GM23248 (cell line): ENCODE results near the gene FADS1. TPM values are rescaled to one million over a fixed set of nuclear protein-coding genes. Genes with fewer than 3 reads are reported as not detected.

ENCODE experiments used
- DNase-seq: peaks from one replicate; pipeline ENCODE4 v3.0.0-alpha.2; 2015
- H2AFZ ChIP-seq: fragments of 200-600 bp; sonication (generic); 2 replicates; pipeline ENCODE4 v1.6.1; 2016; ENCODE audit warnings: antibody characterized with exemption
- H3F3A ChIP-seq: fragments of 200-600 bp; sonication (generic); 2 replicates; pipeline ENCODE4 v1.6.1; 2016; ENCODE audit warnings: mild to moderate bottlenecking, antibody characterized with exemption, mixed run types; ENCODE audit not compliant: insufficient read depth
- H3K27ac ChIP-seq: fragments of 200-600 bp; sonication (generic); 2 replicates; pipeline ENCODE4 v1.5.1; 2016; ENCODE audit warnings: mild to moderate bottlenecking
- H3K27me3 ChIP-seq: fragments of 200-600 bp; sonication (generic); replicated peaks from 2 replicates; pipeline ENCODE4 v1.6.1; 2016; ENCODE audit warnings: mild to moderate bottlenecking; ENCODE audit not compliant: insufficient read depth
- H3K36me3 ChIP-seq: fragments of 200-600 bp; sonication (generic); 2 replicates; pipeline ENCODE4 v1.6.1; 2016; ENCODE audit warnings: low read depth, mild to moderate bottlenecking
- H3K4me1 ChIP-seq: fragments of 200-600 bp; sonication (generic); 2 replicates; pipeline ENCODE4 v1.6.1; 2016; ENCODE audit warnings: mild to moderate bottlenecking; ENCODE audit not compliant: insufficient read depth
- H3K4me2 ChIP-seq: fragments of 200-600 bp; sonication (generic); one replicate; pipeline ENCODE4 v1.6.1; 2016; ENCODE audit warnings: mild to moderate bottlenecking; ENCODE audit not compliant: unreplicated experiment
- H3K4me3 ChIP-seq: fragments of 200-600 bp; sonication (generic); 2 replicates; pipeline ENCODE4 v1.5.1; 2016; ENCODE audit warnings: mild to moderate bottlenecking
- H3K79me2 ChIP-seq: fragments of 200-600 bp; sonication (generic); 2 replicates; pipeline ENCODE4 v1.6.1; 2016; ENCODE audit warnings: mild to moderate bottlenecking; ENCODE audit not compliant: insufficient read depth
- H3K9ac ChIP-seq: fragments of 200-600 bp; sonication (generic); 2 replicates; pipeline ENCODE4 v1.6.1; 2016; ENCODE audit warnings: mild to moderate bottlenecking
- H3K9me2 ChIP-seq: fragments of 200-600 bp; sonication (generic); 2 replicates; pipeline ENCODE4 v1.6.1; 2016; ENCODE audit warnings: mixed run types, mild to moderate bottlenecking, moderate library complexity; ENCODE audit not compliant: insufficient read depth
- H3K9me3 ChIP-seq: fragments of 200-600 bp; sonication (generic); one replicate; pipeline ENCODE4 v1.6.1; 2017; ENCODE audit warnings: low read depth
- H4K20me1 ChIP-seq: fragments of 200-600 bp; sonication (generic); 2 replicates; pipeline ENCODE4 v1.6.0; 2016; ENCODE audit not compliant: insufficient read depth
- EZH2 ChIP-seq: fragments of 200-600 bp; sonication (generic); IDR thresholded peaks from 2 replicates; pipeline ENCODE4 v1.6.1; 2018; ENCODE audit warnings: antibody characterized with exemption, mild to moderate bottlenecking; ENCODE audit not compliant: insufficient read depth, poor library complexity, severe bottlenecking
- EZH2phosphoT487 ChIP-seq: fragments of 200-600 bp; sonication (generic); IDR thresholded peaks from 2 replicates; pipeline ENCODE4 v1.6.1; 2018; ENCODE audit warnings: antibody characterized with exemption, moderate library complexity, mild to moderate bottlenecking, low read depth; ENCODE audit not compliant: insufficient read depth
- WGBS, 2 experiments: methylation state at CpG; one replicate each; pipeline ENCODE4 v1.1.6; 2015 to 2017; ENCODE audit warnings: low lambda C conversion rate in 2 of 2, low coverage in 1 of 2; ENCODE audit errors: missing lambda C conversion rate in 2 of 2; 5-methylcytosine and 5-hydroxymethylcytosine counted together
- in situ Hi-C: fragments of 300-500 bp; cut with MboI; formaldehyde crosslinking; loops from 2 replicates; pipeline ENCODE4 v1.15.0; 2020
- polyA plus RNA-seq: library from polyadenylated mRNA; unstranded; fragments of >200 nt; fragmentation: Nextera tagmentation; extraction: Ambion mirVana; gene quantifications from 2 replicates; pipeline ENCODE4 v1.2.1, GENCODE V29; 2016
- total RNA-seq: library from RNA; depleted of rRNA; stranded (reverse); fragments of >200 nt; shearing (Covaris generic); gene quantifications from 2 replicates; pipeline ENCODE4 v1.2.3, GENCODE V29; 2014

Gene FADS1
- total and polyA plus RNA-seq, 2 experiments from 2014 or later = 12.9 to 19.7 TPM

DNA sequence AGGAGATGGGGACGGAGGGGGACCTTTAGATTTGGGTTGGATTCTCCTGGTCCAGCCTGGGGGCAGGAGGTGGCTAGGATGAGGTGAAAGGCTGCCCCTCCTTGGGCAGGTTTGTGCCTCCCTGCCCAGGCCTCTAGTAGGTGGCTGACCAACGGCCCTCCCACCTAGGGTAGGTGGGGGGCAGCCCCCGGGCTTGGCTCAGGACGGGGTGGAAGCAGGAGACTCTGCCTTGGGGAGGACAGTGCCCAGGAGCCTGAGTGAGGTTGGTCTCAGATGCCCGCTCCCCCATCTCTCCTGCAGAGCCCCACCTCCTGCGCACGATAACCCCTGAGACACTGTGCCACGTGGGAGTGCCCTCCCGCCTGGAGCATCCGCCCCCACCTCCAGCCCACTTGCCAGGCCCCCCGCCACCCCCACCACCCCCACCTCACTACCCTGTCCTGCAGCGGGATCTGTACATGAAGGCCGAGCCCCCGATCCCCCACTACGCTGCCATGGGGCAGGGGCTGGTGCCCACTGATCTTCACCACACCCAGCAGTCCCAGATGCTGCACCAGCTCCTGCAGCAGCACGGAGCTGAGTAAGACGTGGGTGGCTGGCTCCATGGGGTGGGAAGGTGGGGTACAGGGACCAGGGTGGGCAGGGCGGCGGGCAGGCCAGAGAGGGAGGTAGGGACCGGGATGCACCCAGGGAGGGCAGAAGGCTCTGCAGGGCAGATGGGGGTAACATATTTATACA lies 46.7 kb downstream of the FADS1 start:
- no peak for DNase-seq
- no peak overlapping the region for H3K4me2 ChIP-seq
- TF ChIP-seq EZH2 (no peak), EZH2phosphoT487 (no peak)
- no peaks in the 10 kb centered on the region for H3K9me2 ChIP-seq
- in situ Hi-C loops = no loop called here
- no peak overlapping the region for H2AFZ ChIP-seq
- H3K27ac ChIP-seq = no peak overlapping the region
- 75 to 81% methylated on average over 8 to 20 of the region's 20 CpGs for WGBS, 2 experiments
- no peaks in the 10 kb centered on the region for H3F3A ChIP-seq
- H3K4me3 ChIP-seq = no peak overlapping the region
- no peaks in the 10 kb centered on the region for H3K79me2 ChIP-seq
- no peaks in the 10 kb centered on the region for H3K27me3 ChIP-seq
- H3K9ac ChIP-seq = no peak overlapping the region
- no peaks in the 10 kb centered on the region for H3K4me1 ChIP-seq
- H3K9me3 ChIP-seq = no peaks in the 10 kb centered on the region
- H4K20me1 ChIP-seq = no peaks in the 10 kb centered on the region
- H3K36me3 ChIP-seq = no peaks in the 10 kb centered on the region

DNA sequence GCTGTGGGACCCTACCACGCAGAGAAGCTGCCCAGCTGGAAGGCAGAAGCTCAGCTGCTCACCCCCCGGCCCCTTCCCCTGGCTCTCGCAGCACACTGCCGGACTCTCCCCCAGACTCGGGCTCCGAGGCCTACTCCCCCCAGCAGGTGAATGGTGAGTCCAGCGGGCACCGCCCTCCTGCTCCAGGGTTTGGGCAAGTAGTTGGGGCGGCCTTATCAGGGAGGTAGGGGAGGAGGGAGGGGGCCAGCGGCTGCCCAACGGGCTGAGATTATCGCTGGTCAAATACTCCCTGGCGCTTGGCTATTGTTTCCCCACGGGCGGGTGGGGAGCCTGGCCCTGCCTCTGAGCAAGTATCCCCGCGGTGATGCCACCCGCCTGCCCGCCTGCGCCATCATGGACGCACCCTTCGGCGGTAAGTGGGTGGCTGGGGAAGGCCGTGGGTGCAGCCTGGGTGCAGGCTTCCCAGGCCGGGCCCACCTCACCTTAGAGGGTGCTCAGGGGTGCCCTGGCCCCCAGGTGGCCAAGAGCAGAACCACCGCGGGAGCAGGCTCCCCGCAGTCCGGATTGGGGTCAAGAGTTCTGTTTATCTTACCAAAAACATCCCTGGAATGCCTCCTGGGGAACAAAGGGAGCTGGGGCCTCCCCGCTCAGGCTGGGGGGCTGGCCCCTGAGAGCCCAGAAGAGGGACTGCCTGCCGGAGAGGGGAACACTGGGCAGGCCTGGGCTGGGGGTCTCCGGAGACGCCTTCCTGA lies 47.5 kb downstream of the FADS1 start:
- no peak for DNase-seq

DNA sequence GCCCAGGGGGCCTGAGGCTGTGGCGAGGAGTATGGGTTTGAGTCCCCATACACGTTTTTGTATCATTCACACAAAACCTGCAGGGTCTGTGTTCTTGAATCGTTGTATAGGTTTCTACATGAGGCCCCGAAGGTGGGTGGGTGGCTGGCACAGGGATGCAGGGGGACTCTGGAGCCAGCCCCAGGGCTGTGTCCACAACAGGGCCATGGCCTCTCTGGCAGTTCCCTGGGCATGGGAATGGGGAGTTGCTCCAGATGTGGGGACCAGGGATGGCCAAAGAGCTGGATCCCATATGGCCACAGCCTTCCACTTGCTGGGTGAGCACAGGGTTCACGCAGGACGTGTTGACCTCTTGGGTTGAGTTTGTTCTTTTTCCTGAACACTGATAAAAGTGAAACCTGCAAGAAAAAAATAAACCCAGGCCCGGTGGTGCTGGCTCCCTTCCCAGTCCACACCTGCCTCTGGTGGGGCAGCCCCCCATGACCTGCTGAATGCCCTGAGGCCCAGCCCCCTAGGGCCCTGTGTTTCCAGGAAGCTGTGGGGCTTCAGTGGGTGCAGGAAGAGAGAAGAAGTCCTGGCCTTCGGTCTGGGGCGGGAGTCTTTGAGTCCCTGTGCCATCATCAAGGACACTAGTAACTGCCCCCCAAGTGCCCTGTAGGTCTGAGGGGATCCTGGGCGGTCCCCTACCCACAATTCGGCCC lies 48.3 kb downstream of the FADS1 start:
- WGBS, 2 experiments = 59 to 60% methylated on average over 10 to 11 of the region's 11 CpGs
- Histone ChIP-seq H3F3A (no peaks in the 10 kb centered on the region), H3K36me3 (no peaks in the 10 kb centered on the region), H3K27me3 (no peaks in the 10 kb centered on the region; the same call in 1 of the 2 replicates), H2AFZ (no peak overlapping the region), H3K4me1 (no peaks in the 10 kb centered on the region), H3K9me2 (no peaks in the 10 kb centered on the region), H3K27ac (no peak overlapping the region), H3K79me2 (no peaks in the 10 kb centered on the region), H3K9ac (no peak overlapping the region), H4K20me1 (no peaks in the 10 kb centered on the region), H3K9me3 (no peaks in the 10 kb centered on the region), H3K4me3 (no peak overlapping the region), H3K4me2 (no peak overlapping the region)
- TF ChIP-seq EZH2 = no peak
- TF ChIP-seq EZH2phosphoT487 = no peak
- DNase-seq = no peak
- in situ Hi-C loops = no loop called here

More for the DNA sequence above, 47.5 kb downstream of the FADS1 start:
- Histone ChIP-seq H3F3A (no peaks in the 10 kb centered on the region), H3K79me2 (no peaks in the 10 kb centered on the region), H3K9ac (no peak overlapping the region), H3K27me3 (no peaks in the 10 kb centered on the region), H3K9me3 (no peaks in the 10 kb centered on the region), H3K36me3 (no peaks in the 10 kb centered on the region), H3K4me1 (no peaks in the 10 kb centered on the region), H3K4me3 (no peak overlapping the region), H3K4me2 (no peak overlapping the region), H3K27ac (no peak overlapping the region), H4K20me1 (no peaks in the 10 kb centered on the region), H2AFZ (no peak overlapping the region), H3K9me2 (no peaks in the 10 kb centered on the region)
- in situ Hi-C loops = no loop called here
- 71% methylated on average over 28 to 33 of the region's 33 CpGs for WGBS, 2 experiments
- no peak for TF ChIP-seq EZH2
- no peak for TF ChIP-seq EZH2phosphoT487

DNA sequence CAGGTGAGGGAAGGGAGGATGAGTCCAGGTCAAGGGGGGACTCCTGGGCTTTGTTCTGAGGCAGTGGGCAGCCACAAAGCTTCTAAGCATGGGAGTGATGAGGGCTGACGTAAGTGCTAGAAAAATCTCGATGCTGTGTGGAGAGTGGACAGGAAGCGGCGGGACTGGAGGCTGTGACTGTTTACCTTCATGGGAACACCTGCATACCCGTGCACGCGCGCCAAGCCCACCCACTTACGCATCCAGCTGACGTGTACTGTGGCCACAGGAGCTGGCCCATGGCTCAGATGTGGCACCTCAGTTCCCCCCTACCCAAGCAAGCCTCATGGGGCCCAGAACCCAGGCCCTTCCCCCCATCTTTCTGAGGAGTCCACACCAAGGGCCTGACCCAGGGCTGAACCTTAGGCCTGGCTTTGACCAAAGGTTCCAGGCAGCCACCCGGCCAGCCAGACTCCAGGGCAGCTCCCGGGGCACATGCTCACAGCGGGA lies 50.4 kb downstream of the FADS1 start:
- Histone ChIP-seq H2AFZ (no peak overlapping the region), H3K27ac (no peak overlapping the region)
- 77 to 78% methylated on average over 12 to 13 of the region's 13 CpGs for WGBS, 2 experiments

More for the DNA sequence above, 50.4 kb downstream of the FADS1 start:
- no peaks in the 10 kb centered on the region for H3K79me2 ChIP-seq
- TF ChIP-seq EZH2 (no peak), EZH2phosphoT487 (no peak)
- no peaks in the 10 kb centered on the region for H3K36me3 ChIP-seq
- H3K4me3 ChIP-seq = no peak overlapping the region
- no peaks in the 10 kb centered on the region for H4K20me1 ChIP-seq
- H3K4me1 ChIP-seq = no peaks in the 10 kb centered on the region
- no peak overlapping the region for H3K4me2 ChIP-seq
- DNase-seq = no peak
- no peaks in the 10 kb centered on the region for H3K9me2 ChIP-seq
- no peak overlapping the region for H3K9ac ChIP-seq
- in situ Hi-C loops = no loop called here
- H3F3A ChIP-seq = no peaks in the 10 kb centered on the region
- no peaks in the 10 kb centered on the region for H3K9me3 ChIP-seq
- no peaks in the 10 kb centered on the region; the same call in 1 of the 2 replicates for H3K27me3 ChIP-seq
